Testis (tissue), 3 donors: ENCODE measurements around the gene KRTAP9-7. TPM values are rescaled to one million over a fixed set of nuclear protein-coding genes. Genes with fewer than 3 reads are reported as not detected.

ENCODE experiments used
- DNase-seq: peaks from one replicate; pipeline ENCODE4 v3.0.0-alpha.2; 2019
- H3K27ac ChIP-seq, 2 donors: fragments of 200-600 bp; sonication (generic); one replicate each; pipeline ENCODE4 v1.5.1; 2019
- H3K27me3 ChIP-seq: fragments of 200-600 bp; sonication (generic); one replicate; pipeline ENCODE4 v1.5.1; 2019
- H3K36me3 ChIP-seq: fragments of 200-600 bp; sonication (generic); one replicate; pipeline ENCODE4 v1.5.1; 2017; ENCODE audit warnings: low read depth; ENCODE audit errors: missing control alignments
- H3K4me1 ChIP-seq: fragments of 200-600 bp; sonication (generic); one replicate; pipeline ENCODE4 v1.5.1; 2019
- H3K4me3 ChIP-seq, 2 donors: fragments of 200-600 bp; sonication (generic); one replicate each; pipeline ENCODE4 v1.5.1; 2017 to 2019
- H3K9me3 ChIP-seq: fragments of 200-600 bp; sonication (generic); one replicate; pipeline ENCODE4 v1.5.1; 2017
- CTCF ChIP-seq, 3 experiments: fragments of 450-650 bp in 2 of 3; fragments of 200-600 bp in 1 of 3; sonication (generic) in 1 of 3; IDR thresholded peaks; one replicate each; pipeline ENCODE4 v1.5.1; 2016 to 2019; ENCODE audit warnings: antibody characterized with exemption in 3 of 3, mild to moderate bottlenecking in 2 of 3, moderate library complexity in 1 of 3
- POLR2A ChIP-seq: fragments of 450-650 bp; IDR thresholded peaks from one replicate; pipeline ENCODE4 v1.6.1; 2017; ENCODE audit warnings: antibody characterized with exemption, mild to moderate bottlenecking, moderate library complexity
- WGBS, 2 donors: methylation state at CpG; one replicate each; pipeline ENCODE4 v1.1.5; 2018; 5-methylcytosine and 5-hydroxymethylcytosine counted together
- intact Hi-C: fragments of 100-400 bp; cut with DNase I; formaldehyde crosslinking; loops from one replicate; pipeline ENCODE4 v1.15.1; 2023; ENCODE audit warnings: low total_unique reads
- polyA plus RNA-seq: library from polyadenylated mRNA; stranded (reverse); fragments of 350-450 nt; fragmentation: Illumina TruSeq; extraction: RNeasy Lipid Tissue Mini Kit (QIAGEN cat#74804); gene quantifications from one replicate; pipeline ENCODE4 v1.2.3, GENCODE V29; 2014; ENCODE audit warnings: low read depth, low replicate concordance; ENCODE audit not compliant: insufficient read depth
- total RNA-seq, 2 donors: library from RNA; depleted of rRNA; stranded (reverse); fragments of >200 nt; gene quantifications; one replicate each; pipeline ENCODE4 v1.2.3, GENCODE V29; 2016

KRTAP9-7 gene
- total and polyA plus RNA-seq, 3 donors from 2014 or later: 0.47 TPM; not detected in 2

- no peak overlapping the region for H3K4me3 ChIP-seq
- no peaks in the 10 kb centered on the region for H3K4me1 ChIP-seq
- intact Hi-C loops: no loop called here
- DNase-seq: no peak
- no peaks in the 10 kb centered on the region for H3K27me3 ChIP-seq
- WGBS, 2 donors: 83 to 86% methylated on average over 1 of the region's 1 CpG
- no peaks in the 10 kb centered on the region for H3K36me3 ChIP-seq
- TF ChIP-seq CTCF (IDR thresholded peaks at IDR 0.05) (no peak), POLR2A (no peak)
- no peak overlapping the region for H3K27ac ChIP-seq
- no peaks in the 10 kb centered on the region for H3K9me3 ChIP-seq
Observed at GRCh38 chr17:41294016-41294415, 18.5 kb downstream of the KRTAP9-7 start.

DNA sequence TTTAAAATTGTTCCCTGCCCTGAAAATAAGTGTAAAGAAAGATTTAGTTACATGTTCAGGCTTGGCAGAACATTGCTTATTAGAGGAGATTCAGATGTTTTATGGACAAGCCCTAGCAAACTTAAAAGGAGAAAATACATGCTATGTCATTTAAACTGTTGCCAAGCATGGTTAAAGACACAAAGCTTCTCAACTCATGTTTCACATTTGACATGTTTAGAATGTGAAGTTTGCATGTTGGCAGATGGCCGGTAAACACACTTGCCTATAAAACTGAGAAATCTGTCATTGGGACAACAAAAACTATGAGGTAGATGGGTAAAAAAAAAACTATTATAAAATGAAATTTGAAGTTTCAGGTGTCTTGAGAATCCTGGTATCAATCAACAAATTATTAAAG lies 21.3 kb downstream of the KRTAP9-7 start:
- no peak for DNase-seq
- no peaks in the 10 kb centered on the region for H3K27me3 ChIP-seq
- intact Hi-C loops: no loop called here
- no peak overlapping the region for H3K27ac ChIP-seq
- no peak overlapping the region for H3K4me3 ChIP-seq
- no peaks in the 10 kb centered on the region for H3K4me1 ChIP-seq
- 85 to 86% methylated on average over 1 of the region's 1 CpG for WGBS, 2 donors
- TF ChIP-seq POLR2A: no peak
- no peak for TF ChIP-seq CTCF (IDR thresholded peaks at IDR 0.05)
- no peaks in the 10 kb centered on the region for H3K36me3 ChIP-seq
- H3K9me3 ChIP-seq: no peaks in the 10 kb centered on the region

GRCh38 chr17:41298458-41299135 lies 23.1 kb downstream of the KRTAP9-7 start:
- DNase-seq: no peak
- TF ChIP-seq POLR2A: no peak
- TF ChIP-seq CTCF (IDR thresholded peaks at IDR 0.05): no peak
- no peak overlapping the region for H3K27ac ChIP-seq
- no peaks in the 10 kb centered on the region for H3K9me3 ChIP-seq
- intact Hi-C loops: no loop called here
- no peak overlapping the region for H3K4me3 ChIP-seq
- H3K27me3 ChIP-seq: no peaks in the 10 kb centered on the region
- H3K36me3 ChIP-seq: no peaks in the 10 kb centered on the region
- H3K4me1 ChIP-seq: no peaks in the 10 kb centered on the region
- WGBS, 2 donors: 74 to 83% methylated on average over 20 of the region's 20 CpGs

- intact Hi-C loops: no loop called here
- no peaks in the 10 kb centered on the region for H3K9me3 ChIP-seq
- H3K27me3 ChIP-seq: no peaks in the 10 kb centered on the region
- no peak overlapping the region for H3K27ac ChIP-seq
- TF ChIP-seq CTCF (IDR thresholded peaks at IDR 0.05) (no peak), POLR2A (no peak)
- no peak for DNase-seq
- no peak overlapping the region for H3K4me3 ChIP-seq
- 82 to 87% methylated on average over 5 of the region's 5 CpGs for WGBS, 2 donors
- no peaks in the 10 kb centered on the region for H3K36me3 ChIP-seq
- no peaks in the 10 kb centered on the region for H3K4me1 ChIP-seq
Observed at GRCh38 chr17:41301204-41301790, 25.8 kb downstream of the KRTAP9-7 start.
